OCI-LY1 (cell line): Measurements from ENCODE around the gene NSRP1.

ENCODE experiments used
- CTCF ChIP-seq: fragments of 200-600 bp; sonication (generic), shearing (Covaris generic); IDR thresholded peaks from 2 replicates; pipeline ENCODE4 v1.5.1; 2017; ENCODE audit warnings: mild to moderate bottlenecking, antibody characterized with exemption, low read length, moderate library complexity, mixed read lengths
- EZH2 ChIP-seq: fragments of 200-600 bp; sonication (generic), shearing (Covaris generic); IDR thresholded peaks from 2 replicates; pipeline ENCODE4 v1.8.0; 2017; ENCODE audit warnings: borderline replicate concordance, mixed run types, mild to moderate bottlenecking, antibody characterized with exemption, low read length, moderate library complexity, mixed read lengths

- TF ChIP-seq CTCF: no peak
- TF ChIP-seq EZH2: no peak
Measured at GRCh38 chr17:30164531-30164930, 47.9 kb downstream of the NSRP1 start.
